LNCaP clone FGC (cell line): ENCODE data around the gene KRT77.

Source experiments
- DNase-seq: peaks from one replicate; pipeline ENCODE4 v3.0.0-alpha.2; 2011; ENCODE audit warnings: low read depth
- H3K4me3 ChIP-seq: 2 replicates; pipeline ENCODE4 v1.5.1; 2011; ENCODE audit warnings: mild to moderate bottlenecking, low read depth, low read length, control low read depth
- TF ChIP-seq, protein P1 (sequence below): IDR thresholded peaks from 2 replicates; pipeline ENCODE4 v1.5.1; 2012; ENCODE audit warnings: mild to moderate bottlenecking; ENCODE audit not compliant: control insufficient read depth, insufficient read depth; ENCODE audit errors: extremely low read depth

Gene KRT77

DNA sequence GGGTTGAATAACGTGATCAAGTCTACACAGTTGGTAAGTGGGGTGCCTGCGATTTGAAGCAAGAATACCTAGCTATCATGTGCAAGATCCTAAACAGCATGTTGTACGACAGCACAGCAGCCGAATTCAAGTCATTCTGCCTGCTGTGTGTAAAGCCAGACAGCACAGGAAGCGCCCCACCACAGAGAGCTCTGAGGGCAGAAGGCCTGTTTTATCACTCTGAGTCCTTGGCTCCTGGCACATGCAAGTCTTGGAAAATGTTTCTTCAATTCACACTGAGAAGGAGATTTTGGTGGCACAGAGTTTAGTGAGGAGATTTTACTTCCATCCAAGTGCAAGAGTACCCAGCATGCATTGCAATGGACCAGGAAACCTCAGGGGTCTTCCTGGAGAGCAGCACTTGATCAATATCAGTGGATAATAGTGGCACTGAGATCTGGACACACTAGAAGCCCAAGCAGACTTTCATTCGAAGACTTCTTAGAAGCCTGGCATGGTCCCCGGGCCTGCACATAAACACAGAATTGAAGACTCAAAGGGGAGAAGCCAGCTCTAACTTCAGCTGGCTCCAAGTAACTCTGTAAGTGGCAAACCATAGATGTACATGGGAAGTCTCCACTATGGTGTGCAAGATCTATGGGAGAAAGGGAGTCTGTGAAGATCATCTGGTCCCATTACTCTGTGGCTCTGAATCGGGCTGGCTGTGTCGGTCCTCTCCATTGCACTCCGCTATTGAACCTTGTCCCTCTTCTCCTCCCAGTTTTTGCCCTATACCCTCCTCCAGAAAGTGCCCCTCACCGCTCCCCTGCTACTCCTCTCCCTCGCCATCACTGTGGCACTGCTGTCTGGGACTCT is 21.6 kb downstream of the KRT77 start:
- DNase-seq, result no peak
- no peak overlapping the region for H3K4me3 ChIP-seq
- TF ChIP-seq, protein P1, sequence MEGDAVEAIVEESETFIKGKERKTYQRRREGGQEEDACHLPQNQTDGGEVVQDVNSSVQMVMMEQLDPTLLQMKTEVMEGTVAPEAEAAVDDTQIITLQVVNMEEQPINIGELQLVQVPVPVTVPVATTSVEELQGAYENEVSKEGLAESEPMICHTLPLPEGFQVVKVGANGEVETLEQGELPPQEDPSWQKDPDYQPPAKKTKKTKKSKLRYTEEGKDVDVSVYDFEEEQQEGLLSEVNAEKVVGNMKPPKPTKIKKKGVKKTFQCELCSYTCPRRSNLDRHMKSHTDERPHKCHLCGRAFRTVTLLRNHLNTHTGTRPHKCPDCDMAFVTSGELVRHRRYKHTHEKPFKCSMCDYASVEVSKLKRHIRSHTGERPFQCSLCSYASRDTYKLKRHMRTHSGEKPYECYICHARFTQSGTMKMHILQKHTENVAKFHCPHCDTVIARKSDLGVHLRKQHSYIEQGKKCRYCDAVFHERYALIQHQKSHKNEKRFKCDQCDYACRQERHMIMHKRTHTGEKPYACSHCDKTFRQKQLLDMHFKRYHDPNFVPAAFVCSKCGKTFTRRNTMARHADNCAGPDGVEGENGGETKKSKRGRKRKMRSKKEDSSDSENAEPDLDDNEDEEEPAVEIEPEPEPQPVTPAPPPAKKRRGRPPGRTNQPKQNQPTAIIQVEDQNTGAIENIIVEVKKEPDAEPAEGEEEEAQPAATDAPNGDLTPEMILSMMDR, result no peak

DNA sequence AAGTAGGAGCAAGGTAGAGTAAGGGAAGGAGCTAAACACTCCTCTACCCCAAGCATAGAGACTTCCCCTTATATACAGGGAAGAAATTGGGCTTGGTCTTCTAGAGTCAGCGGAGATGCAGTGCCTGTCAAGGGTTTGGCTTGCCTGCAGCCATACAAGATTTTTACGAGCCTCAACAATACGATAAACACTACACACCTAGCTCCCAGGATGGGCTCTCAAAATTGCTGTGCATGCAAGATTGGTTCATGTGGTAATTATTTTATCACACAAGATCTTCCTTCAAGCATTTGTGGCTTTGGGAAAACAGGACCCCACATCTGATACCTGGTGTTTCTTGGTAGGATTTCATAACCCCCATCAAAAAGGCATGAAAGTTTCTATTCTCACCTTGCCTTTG is 23.0 kb downstream of the KRT77 start, which contains the start of gene KRT1:
Gene KRT1, minus strand, starts transcription at position 45 of the 400 bp plus-strand sequence. CDS start 59 bp downstream, outside the sequence.
- DNase-seq, result no peak
- TF ChIP-seq, protein P1, result no peak
- no peak within 1 kb of the TSS for H3K4me3 ChIP-seq

DNA sequence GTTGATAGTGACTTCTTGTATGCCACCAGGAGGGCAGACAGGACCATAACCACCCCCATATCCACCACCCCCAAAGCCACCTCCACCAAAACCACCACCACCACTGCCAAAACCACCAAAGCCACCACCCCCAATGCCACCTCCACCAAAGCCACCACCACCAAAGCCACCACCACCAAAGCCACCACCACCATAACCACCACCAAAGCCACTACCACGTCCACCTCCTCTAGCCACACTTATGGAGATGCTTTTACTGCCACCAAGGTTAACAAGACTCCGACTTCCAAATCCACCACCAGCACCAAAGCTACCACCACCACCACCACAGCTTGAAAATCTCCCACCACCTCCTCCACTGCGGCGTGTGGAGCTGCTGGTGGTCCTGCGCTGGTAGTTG is 23.4 kb downstream of the KRT77 start:
- H3K4me3 ChIP-seq, result no peak overlapping the region
- DNase-seq, result no peak
- TF ChIP-seq, protein P1, result no peak

DNA sequence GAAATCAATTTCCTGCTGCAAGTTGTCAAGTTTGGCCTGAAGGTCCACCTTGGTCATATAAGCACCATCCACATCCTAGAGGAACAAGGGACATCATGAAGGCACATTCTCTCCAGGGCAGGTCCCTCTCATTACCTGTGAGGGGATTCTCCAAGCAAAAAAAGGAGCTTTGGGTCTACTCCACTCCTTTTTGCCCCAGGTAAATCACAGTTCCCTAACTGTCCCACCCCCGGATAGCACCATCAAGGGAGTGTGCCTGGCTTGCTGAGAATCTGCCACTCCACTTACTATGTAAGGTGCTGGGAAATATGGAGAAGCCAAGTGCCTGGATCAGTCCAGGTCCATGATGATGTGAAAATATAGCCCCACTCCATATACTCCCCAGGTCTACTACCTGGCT is 25.7 kb downstream of the KRT77 start:
- TF ChIP-seq, protein P1, result no peak
- no peak overlapping the region for H3K4me3 ChIP-seq
- no peak for DNase-seq

DNA sequence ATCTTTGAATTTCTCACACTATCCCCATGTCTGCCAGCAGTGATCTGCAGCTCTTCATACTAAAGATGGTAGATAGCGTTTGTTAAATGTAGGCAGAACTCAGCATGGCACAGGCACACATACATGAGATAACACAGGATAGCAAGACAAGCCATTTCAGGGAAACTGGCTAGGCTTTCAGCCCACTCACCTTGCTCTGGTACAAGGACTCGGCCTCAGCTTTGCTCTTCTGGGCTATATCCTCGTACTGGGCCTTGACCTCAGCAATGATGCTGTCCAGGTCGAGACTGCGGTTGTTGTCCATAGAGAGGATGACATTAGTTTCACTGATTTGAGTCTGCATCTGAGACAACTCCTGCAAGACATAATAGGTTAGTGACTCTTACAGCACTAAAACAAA is 26.2 kb downstream of the KRT77 start:
- no peak overlapping the region for H3K4me3 ChIP-seq
- no peak for DNase-seq
- TF ChIP-seq, protein P1, result no peak

DNA sequence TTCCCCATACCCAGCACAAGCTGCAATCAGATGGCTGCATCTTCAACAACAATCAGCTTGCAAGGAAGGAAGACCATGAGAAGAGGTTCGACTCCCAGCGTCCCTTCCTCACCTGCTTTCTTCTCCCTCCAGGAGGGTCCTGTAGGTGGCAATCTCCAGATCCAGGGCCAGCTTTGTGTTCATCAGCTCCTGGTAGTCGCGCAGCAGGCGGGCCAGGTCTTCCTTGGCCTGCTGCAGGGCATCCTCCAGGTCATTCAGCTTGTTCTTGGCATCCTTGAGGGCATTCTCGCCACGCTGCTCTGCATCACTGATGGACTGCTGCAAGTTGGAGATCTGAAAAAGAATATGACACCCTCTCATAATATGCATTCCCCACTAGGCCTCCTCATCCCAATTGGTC is 27.2 kb downstream of the KRT77 start:
- DNase-seq, result no peak
- TF ChIP-seq, protein P1, result no peak
- no peak overlapping the region for H3K4me3 ChIP-seq
